ENCODE measurements around the gene EPHB3. TPM values are rescaled to one million over a fixed set of nuclear protein-coding genes. Genes with fewer than 3 reads are reported as not detected.

EPHB3 gene
- total and polyA plus RNA-seq, 2 donors (not counting 3 experiments of a cell fraction or from before 2014, with no cell fraction given), result 0.01 TPM; not detected in 1

DNA sequence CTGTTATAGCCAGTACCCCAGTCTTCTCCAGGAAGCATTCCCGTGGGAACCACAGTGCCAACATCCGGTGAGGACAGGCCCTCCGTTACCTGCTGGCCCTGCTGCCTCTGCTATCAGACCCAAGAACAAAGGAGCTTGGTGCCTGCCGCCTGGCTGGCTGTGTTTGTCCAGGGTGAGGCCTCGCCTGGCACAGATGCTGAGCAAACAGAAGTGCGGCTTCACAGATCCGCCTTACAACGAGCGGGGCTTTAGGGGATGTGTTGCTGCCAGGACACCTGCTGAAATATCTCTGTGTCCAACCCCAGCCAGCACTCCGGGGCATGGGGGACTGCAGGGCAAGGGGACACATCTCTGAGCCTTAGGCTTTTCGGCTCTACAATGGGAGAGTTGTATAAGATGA lies 2.2 kb upstream of the EPHB3 start:
- Histone ChIP-seq H3K4me2 (ENCODE audit: insufficient read depth, low read length) (no peak overlapping the region), H3K4me1 (ENCODE audit: control insufficient read depth, extremely low read depth, insufficient read depth, low read length) (peaks cover 4% of the 10 kb centered on the region), H3K4me3 (replicated peaks in 1 of 3; ENCODE audit: insufficient read depth in 1 of 3, low read depth in 1 of 3, low read length in 3 of 3) (no peak overlapping the region), H3K27ac (ENCODE audit: insufficient read depth, low read depth, low read length) (no peak overlapping the region), H3K9me3 (replicated peaks; ENCODE audit: control insufficient read depth, insufficient read depth, low read length) (no peaks in the 10 kb centered on the region), H3K79me2 (ENCODE audit: control insufficient read depth, insufficient read depth, low read length) (no peaks in the 10 kb centered on the region), H2AFZ (ENCODE audit: low read depth, low read length) (no peak overlapping the region), H3K9ac (replicated peaks; ENCODE audit: extremely low read depth, insufficient read depth, low read length) (no peak overlapping the region), H3K27me3 (ENCODE audit: control insufficient read depth in 2 of 2, insufficient read depth in 2 of 2, low read length in 2 of 2) (peaks cover 44 to 49% of the 10 kb centered on the region in 2 experiments), H3K36me3 (ENCODE audit: control insufficient read depth in 2 of 2, extremely low read depth in 1 of 2, insufficient read depth in 2 of 2, low read length in 2 of 2) (no peaks in the 10 kb centered on the region), H3K9me1 (replicated peaks; ENCODE audit: control insufficient read depth, extremely low read depth, insufficient read depth, low read length) (no peaks in the 10 kb centered on the region), H4K20me1 (replicated peaks; ENCODE audit: control insufficient read depth, extremely low read depth, insufficient read depth, low read length) (no peaks in the 10 kb centered on the region)
- ChIA-PET CTCF (no interaction called here), POLR2A (no interaction called here)
- intact Hi-C loops (cut with micrococcal nuclease) (no loop called here), dilution Hi-C loops (cut with MboI; ENCODE audit: extremely low pct_ligation_motif_present, low sequenced_read_pairs) (no loop called here)
- TF ChIP-seq GATA2 (IDR thresholded peaks at IDR 0.05; ENCODE audit: insufficient read depth, insufficient read length, low read depth, low read length) (no peak), POLR2A (IDR thresholded peaks at IDR 0.05; ENCODE audit: low read depth, low read length) (no peak), FOS (IDR thresholded peaks at IDR 0.05; ENCODE audit: borderline replicate concordance, insufficient read depth, low read length) (no peak), MYC (IDR thresholded peaks at IDR 0.05; ENCODE audit: low read depth, low read length) (no peak), POLR2AphosphoS5 (IDR thresholded peaks at IDR 0.05; ENCODE audit: insufficient read depth, low read depth, low read length) (no peak), JUN (IDR thresholded peaks at IDR 0.05; ENCODE audit: borderline replicate concordance, insufficient read depth, insufficient read length, low read depth) (no peak), EZH2 (IDR thresholded peaks at IDR 0.05; ENCODE audit: borderline replicate concordance, low read depth, low read length, severe bottlenecking) (no peak)
- TF ChIP-seq, protein P1, sequence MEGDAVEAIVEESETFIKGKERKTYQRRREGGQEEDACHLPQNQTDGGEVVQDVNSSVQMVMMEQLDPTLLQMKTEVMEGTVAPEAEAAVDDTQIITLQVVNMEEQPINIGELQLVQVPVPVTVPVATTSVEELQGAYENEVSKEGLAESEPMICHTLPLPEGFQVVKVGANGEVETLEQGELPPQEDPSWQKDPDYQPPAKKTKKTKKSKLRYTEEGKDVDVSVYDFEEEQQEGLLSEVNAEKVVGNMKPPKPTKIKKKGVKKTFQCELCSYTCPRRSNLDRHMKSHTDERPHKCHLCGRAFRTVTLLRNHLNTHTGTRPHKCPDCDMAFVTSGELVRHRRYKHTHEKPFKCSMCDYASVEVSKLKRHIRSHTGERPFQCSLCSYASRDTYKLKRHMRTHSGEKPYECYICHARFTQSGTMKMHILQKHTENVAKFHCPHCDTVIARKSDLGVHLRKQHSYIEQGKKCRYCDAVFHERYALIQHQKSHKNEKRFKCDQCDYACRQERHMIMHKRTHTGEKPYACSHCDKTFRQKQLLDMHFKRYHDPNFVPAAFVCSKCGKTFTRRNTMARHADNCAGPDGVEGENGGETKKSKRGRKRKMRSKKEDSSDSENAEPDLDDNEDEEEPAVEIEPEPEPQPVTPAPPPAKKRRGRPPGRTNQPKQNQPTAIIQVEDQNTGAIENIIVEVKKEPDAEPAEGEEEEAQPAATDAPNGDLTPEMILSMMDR (IDR thresholded peaks at IDR 0.05; ENCODE audit: extremely low read depth in 1 of 2, insufficient read depth in 1 of 2, low read depth in 1 of 2, low read length in 2 of 2), result no peak
- TF ChIP-seq, protein P2, sequence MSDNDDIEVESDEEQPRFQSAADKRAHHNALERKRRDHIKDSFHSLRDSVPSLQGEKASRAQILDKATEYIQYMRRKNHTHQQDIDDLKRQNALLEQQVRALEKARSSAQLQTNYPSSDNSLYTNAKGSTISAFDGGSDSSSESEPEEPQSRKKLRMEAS (IDR thresholded peaks at IDR 0.05; ENCODE audit: insufficient read depth, insufficient read length), result no peak
- FAIRE-seq (no peak), DNase-seq (ENCODE audit: low read depth, low spot score) (no peak)
- BruUV-seq (replicated peaks), result no TSS peak

Measured in endothelial cell of umbilical vein (primary cell).